HEK293 (cell line): Measurements from ENCODE around the gene TOR1A.

Experiments used
- CTCF ChIA-PET: fragments of 350-600 bp; formaldehyde crosslinking; extraction: SDS; loops from one replicate; lab custom pipeline; 2021; ENCODE audit warnings: antibody characterized with exemption; lab: Yijun Ruan, JAX
- POLR2A ChIA-PET: fragments of 300-600 bp; formaldehyde crosslinking; extraction: SDS; loops from one replicate; lab custom pipeline; 2020; ENCODE audit warnings: antibody characterized with exemption, inconsistent platforms; lab: Yijun Ruan, JAX
- H3K27ac ChIP-seq: fragments of 200-500 bp; sonication (Bioruptor generic); 2 replicates; pipeline ENCODE4 v1.5.1; 2014; ENCODE audit warnings: low read depth, low read length, control low read depth, inconsistent platforms; ENCODE audit errors: extremely low read depth
- H3K36me3 ChIP-seq, 2 experiments: fragments of 200-500 bp in 1 of 2; sonication (Bioruptor generic) in 1 of 2; 1 replicate in 1 of 2; 2 replicates in 1 of 2; pipeline ENCODE4 v1.5.1; 2014 to 2017; ENCODE audit warnings: inconsistent platforms in 2 of 2, low read length in 2 of 2; ENCODE audit not compliant: control insufficient read depth in 2 of 2, insufficient read depth in 1 of 2
- H3K4me1 ChIP-seq: fragments of 200-500 bp; sonication (Bioruptor generic); 2 replicates; pipeline ENCODE4 v1.5.1; 2014; ENCODE audit warnings: mild to moderate bottlenecking, low read length, inconsistent platforms; ENCODE audit not compliant: control insufficient read depth, insufficient read depth
- H3K4me3 ChIP-seq: 2 replicates; pipeline ENCODE4 v1.5.1; 2011; ENCODE audit warnings: low read depth, mild to moderate bottlenecking, control low read depth, low read length, moderate library complexity
- H3K9me3 ChIP-seq: fragments of 200-500 bp; sonication (Bioruptor generic); 2 replicates; pipeline ENCODE4 v1.5.1; 2014; ENCODE audit warnings: low read depth, low read length, inconsistent platforms; ENCODE audit not compliant: control insufficient read depth, insufficient read depth
- BCL11A ChIP-seq: fragments of 450-650 bp; formaldehyde crosslinking; IDR thresholded peaks from 2 replicates; pipeline ENCODE4 v1.5.1; 2016; ENCODE audit warnings: low read depth, missing biosample characterization, missing genetic modification characterization
- HOXA7 ChIP-seq: sonication (generic); formaldehyde crosslinking; IDR thresholded peaks from 2 replicates; pipeline ENCODE4 v1.8.1; 2022; ENCODE audit warnings: missing genetic modification reagents, borderline replicate concordance
- KLF9 ChIP-seq: fragments of 450-650 bp; formaldehyde crosslinking; IDR thresholded peaks from 2 replicates; pipeline ENCODE4 v1.5.1; 2016; ENCODE audit warnings: missing biosample characterization, missing genetic modification characterization, low read depth
- RBAK ChIP-seq: fragments of 450-650 bp; formaldehyde crosslinking; IDR thresholded peaks from 2 replicates; pipeline ENCODE4 v1.5.1; 2016; ENCODE audit warnings: missing biosample characterization, missing genetic modification characterization
- TRIM28 ChIP-seq: IDR thresholded peaks from 2 replicates; pipeline ENCODE4 v1.6.1; 2011; ENCODE audit warnings: low read length, control low read depth, borderline replicate concordance
- ZBTB20 ChIP-seq: fragments of 450-650 bp; formaldehyde crosslinking; IDR thresholded peaks from 2 replicates; pipeline ENCODE4 v1.5.1; 2016; ENCODE audit warnings: missing biosample characterization, missing genetic modification characterization
- ZBTB26 ChIP-seq: fragments of 450-650 bp; formaldehyde crosslinking; optimal IDR thresholded peaks from 2 replicates; pipeline ENCODE3; 2016; ENCODE audit warnings: missing biosample characterization, mild to moderate bottlenecking, missing genetic modification characterization
- ZNF10 ChIP-seq: fragments of 450-650 bp; formaldehyde crosslinking; IDR thresholded peaks from 2 replicates; pipeline ENCODE4 v1.5.1; 2017; ENCODE audit warnings: missing biosample characterization, missing genetic modification characterization
- ZNF157 ChIP-seq: fragments of 450-650 bp; formaldehyde crosslinking; IDR thresholded peaks from 2 replicates; pipeline ENCODE4 v1.5.1; 2016; ENCODE audit warnings: missing biosample characterization, missing genetic modification characterization
- ZNF19 ChIP-seq: fragments of 450-650 bp; formaldehyde crosslinking; IDR thresholded peaks from 2 replicates; pipeline ENCODE4; 2016; ENCODE audit warnings: missing biosample characterization, missing genetic modification characterization, low read depth
- ZNF274 ChIP-seq, 2 experiments: fragments of 200-500 bp in 1 of 2; fragments of 450-650 bp in 1 of 2; sonication (Bioruptor generic) in 1 of 2; formaldehyde crosslinking in 1 of 2; IDR thresholded peaks; 2 replicates each; pipeline versions ENCODE4 v1.5.1 to v1.6.1; 2014 to 2016; ENCODE audit warnings: borderline replicate concordance in 1 of 2, inconsistent platforms in 1 of 2, low read length in 1 of 2, missing biosample characterization in 1 of 2, missing genetic modification characterization in 1 of 2
- ZNF488 ChIP-seq: fragments of 450-650 bp; formaldehyde crosslinking; IDR thresholded peaks from 2 replicates; pipeline ENCODE4 v1.5.1; 2016; ENCODE audit warnings: missing biosample characterization, missing genetic modification characterization
- ZNF560 ChIP-seq: fragments of 450-650 bp; formaldehyde crosslinking; IDR thresholded peaks from 2 replicates; pipeline ENCODE4 v1.5.1; 2017; ENCODE audit warnings: missing biosample characterization, missing genetic modification characterization, borderline replicate concordance
- ZNF623 ChIP-seq: fragments of 450-650 bp; formaldehyde crosslinking; IDR thresholded peaks from 2 replicates; pipeline ENCODE4 v1.5.1; 2016; ENCODE audit warnings: missing biosample characterization, missing genetic modification characterization
- ZNF658 ChIP-seq: fragments of 450-650 bp; formaldehyde crosslinking; IDR thresholded peaks from 2 replicates; pipeline ENCODE4; 2016; ENCODE audit warnings: missing biosample characterization, missing genetic modification characterization
- ZNF701 ChIP-seq: fragments of 450-650 bp; formaldehyde crosslinking; IDR thresholded peaks from 2 replicates; pipeline ENCODE4 v1.5.1; 2016; ENCODE audit warnings: missing biosample characterization, missing genetic modification characterization
- ZNF776 ChIP-seq: fragments of 450-650 bp; formaldehyde crosslinking; IDR thresholded peaks from 2 replicates; pipeline ENCODE4 v1.5.0; 2017; ENCODE audit warnings: missing biosample characterization, missing genetic modification characterization, borderline replicate concordance
- ZNF792 ChIP-seq: fragments of 450-650 bp; formaldehyde crosslinking; IDR thresholded peaks from 2 replicates; pipeline ENCODE4 v1.5.1; 2016; ENCODE audit warnings: missing biosample characterization, missing genetic modification characterization
- ZSCAN23 ChIP-seq: fragments of 450-650 bp; formaldehyde crosslinking; IDR thresholded peaks from 2 replicates; pipeline ENCODE4 v1.5.1; 2016; ENCODE audit warnings: missing biosample characterization, missing genetic modification characterization
- TF ChIP-seq, protein P1 (sequence below): fragments of 450-650 bp; formaldehyde crosslinking; IDR thresholded peaks from 2 replicates; pipeline ENCODE4 v1.5.1; 2016; ENCODE audit warnings: missing biosample characterization, missing genetic modification characterization
- TF ChIP-seq, protein P2 (sequence below): fragments of 450-650 bp; formaldehyde crosslinking; IDR thresholded peaks from 2 replicates; pipeline ENCODE4 v1.5.1; 2016; ENCODE audit warnings: missing biosample characterization, missing genetic modification characterization, low read depth
- TF ChIP-seq, protein P3 (sequence below): fragments of 450-650 bp; formaldehyde crosslinking; IDR thresholded peaks from 2 replicates; pipeline ENCODE4 v1.5.1; 2016; ENCODE audit warnings: missing biosample characterization, missing genetic modification characterization
- TF ChIP-seq, protein P4 (sequence below): fragments of 450-650 bp; formaldehyde crosslinking; IDR thresholded peaks from 2 replicates; pipeline ENCODE4 v1.5.1; 2017; ENCODE audit warnings: missing biosample characterization, missing genetic modification characterization

The TOR1A gene

GRCh38 chr9:129871046-129871445 is 47.1 kb upstream of the TOR1A start:
- TF ChIP-seq, protein P1, sequence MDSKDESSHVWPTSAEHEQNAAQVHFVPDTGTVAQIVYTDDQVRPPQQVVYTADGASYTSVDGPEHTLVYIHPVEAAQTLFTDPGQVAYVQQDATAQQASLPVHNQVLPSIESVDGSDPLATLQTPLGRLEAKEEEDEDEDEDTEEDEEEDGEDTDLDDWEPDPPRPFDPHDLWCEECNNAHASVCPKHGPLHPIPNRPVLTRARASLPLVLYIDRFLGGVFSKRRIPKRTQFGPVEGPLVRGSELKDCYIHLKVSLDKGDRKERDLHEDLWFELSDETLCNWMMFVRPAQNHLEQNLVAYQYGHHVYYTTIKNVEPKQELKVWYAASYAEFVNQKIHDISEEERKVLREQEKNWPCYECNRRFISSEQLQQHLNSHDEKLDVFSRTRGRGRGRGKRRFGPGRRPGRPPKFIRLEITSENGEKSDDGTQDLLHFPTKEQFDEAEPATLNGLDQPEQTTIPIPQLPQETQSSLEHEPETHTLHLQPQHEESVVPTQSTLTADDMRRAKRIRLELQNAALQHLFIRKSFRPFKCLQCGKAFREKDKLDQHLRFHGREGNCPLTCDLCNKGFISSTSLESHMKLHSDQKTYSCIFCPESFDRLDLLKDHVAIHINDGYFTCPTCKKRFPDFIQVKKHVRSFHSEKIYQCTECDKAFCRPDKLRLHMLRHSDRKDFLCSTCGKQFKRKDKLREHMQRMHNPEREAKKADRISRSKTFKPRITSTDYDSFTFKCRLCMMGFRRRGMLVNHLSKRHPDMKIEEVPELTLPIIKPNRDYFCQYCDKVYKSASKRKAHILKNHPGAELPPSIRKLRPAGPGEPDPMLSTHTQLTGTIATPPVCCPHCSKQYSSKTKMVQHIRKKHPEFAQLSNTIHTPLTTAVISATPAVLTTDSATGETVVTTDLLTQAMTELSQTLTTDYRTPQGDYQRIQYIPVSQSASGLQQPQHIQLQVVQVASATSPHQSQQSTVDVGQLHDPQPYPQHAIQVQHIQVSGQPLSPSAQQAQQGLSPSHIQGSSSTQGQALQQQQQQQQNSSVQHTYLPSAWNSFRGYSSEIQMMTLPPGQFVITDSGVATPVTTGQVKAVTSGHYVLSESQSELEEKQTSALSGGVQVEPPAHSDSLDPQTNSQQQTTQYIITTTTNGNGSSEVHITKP (tag by site-specific recombination), result no peak
- TF ChIP-seq TRIM28 (no peak), ZNF560 (tag by site-specific recombination) (no peak), ZSCAN23 (tag by site-specific recombination) (no peak), HOXA7 (CRISPR knock-in tag) (no peak), ZNF19 (tag by site-specific recombination) (no peak), RBAK (no peak), ZNF701 (no peak)
- TF ChIP-seq, protein P2, sequence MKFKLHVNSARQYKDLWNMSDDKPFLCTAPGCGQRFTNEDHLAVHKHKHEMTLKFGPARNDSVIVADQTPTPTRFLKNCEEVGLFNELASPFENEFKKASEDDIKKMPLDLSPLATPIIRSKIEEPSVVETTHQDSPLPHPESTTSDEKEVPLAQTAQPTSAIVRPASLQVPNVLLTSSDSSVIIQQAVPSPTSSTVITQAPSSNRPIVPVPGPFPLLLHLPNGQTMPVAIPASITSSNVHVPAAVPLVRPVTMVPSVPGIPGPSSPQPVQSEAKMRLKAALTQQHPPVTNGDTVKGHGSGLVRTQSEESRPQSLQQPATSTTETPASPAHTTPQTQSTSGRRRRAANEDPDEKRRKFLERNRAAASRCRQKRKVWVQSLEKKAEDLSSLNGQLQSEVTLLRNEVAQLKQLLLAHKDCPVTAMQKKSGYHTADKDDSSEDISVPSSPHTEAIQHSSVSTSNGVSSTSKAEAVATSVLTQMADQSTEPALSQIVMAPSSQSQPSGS (tag by site-specific recombination), result no peak
- TF ChIP-seq, protein P3, sequence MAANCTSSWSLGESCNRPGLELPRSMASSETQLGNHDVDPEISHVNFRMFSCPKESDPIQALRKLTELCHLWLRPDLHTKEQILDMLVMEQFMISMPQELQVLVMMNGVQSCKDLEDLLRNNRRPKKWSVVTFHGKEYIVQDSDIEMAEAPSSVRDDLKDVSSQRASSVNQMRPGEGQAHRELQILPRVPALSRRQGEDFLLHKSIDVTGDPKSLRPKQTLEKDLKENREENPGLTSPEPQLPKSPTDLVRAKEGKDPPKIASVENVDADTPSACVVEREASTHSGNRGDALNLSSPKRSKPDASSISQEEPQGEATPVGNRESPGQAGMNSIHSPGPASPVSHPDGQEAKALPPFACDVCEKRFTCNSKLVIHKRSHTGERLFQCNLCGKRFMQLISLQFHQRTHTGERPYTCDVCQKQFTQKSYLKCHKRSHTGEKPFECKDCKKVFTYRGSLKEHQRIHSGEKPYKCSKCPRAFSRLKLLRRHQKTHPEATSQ (tag by site-specific recombination), result no peak
- TF ChIP-seq, protein P4, sequence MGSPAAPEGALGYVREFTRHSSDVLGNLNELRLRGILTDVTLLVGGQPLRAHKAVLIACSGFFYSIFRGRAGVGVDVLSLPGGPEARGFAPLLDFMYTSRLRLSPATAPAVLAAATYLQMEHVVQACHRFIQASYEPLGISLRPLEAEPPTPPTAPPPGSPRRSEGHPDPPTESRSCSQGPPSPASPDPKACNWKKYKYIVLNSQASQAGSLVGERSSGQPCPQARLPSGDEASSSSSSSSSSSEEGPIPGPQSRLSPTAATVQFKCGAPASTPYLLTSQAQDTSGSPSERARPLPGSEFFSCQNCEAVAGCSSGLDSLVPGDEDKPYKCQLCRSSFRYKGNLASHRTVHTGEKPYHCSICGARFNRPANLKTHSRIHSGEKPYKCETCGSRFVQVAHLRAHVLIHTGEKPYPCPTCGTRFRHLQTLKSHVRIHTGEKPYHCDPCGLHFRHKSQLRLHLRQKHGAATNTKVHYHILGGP (tag by site-specific recombination), result no peak
- Histone ChIP-seq H3K4me3 (no peak overlapping the region), H3K9me3 (no peaks in the 10 kb centered on the region), H3K36me3 (peaks cover 0 to 29% of the 10 kb centered on the region in 2 experiments; a peak in 1 of 3 replicates), H3K27ac (no peak overlapping the region), H3K4me1 (no peaks in the 10 kb centered on the region)
- POLR2A ChIA-PET, result no interaction called here
- CTCF ChIA-PET, result interaction anchor here (0.7 kb wide), 1 partner anchor 173 kb away, joined by 3 read pairs; no protein-coding TSS in a partner anchor

DNA sequence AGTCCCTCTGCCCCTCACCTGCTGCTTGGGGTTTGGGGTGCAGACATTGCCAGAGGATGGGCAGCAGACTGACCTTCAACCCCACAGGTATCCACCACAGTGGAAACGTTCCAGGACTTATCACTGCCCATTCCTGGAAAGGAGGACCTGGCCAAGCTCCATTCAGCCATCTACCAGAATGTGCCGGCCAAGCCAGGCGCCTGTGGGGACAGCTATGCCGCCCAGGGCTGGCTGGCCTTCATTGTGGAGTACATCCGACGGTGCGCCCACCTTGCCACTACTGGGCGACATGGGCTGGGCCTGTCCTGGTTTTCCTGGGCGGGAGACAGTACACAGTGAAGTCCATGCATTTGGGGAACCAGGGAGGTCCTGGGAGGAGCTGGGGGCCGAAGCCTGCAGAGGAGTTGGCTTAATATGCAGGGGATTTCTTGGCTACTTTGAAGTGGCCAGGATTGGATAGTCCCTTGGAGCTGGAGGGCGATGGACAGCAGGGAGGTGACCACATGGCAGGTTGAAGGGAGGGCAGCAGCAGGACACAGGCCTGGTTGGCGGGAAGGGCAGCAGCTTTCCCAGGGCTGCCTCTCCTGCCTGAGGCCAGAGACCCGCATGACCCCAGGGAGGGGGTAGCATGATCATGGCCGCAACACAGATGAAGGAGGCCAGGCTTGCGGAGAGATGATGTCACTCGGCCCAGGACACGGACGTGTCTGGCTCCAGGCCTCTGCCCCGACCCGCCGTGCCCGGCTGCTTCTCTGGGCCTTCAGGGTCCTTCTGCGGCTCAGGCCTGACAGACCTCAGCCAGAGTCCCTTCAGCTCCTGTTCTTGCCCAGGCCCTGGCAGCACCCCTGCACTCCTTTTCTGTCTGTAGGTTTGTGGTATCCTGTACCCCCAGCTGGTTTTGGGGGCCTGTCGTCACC is 45.9 kb upstream of the TOR1A start:
- no peak overlapping the region for H3K27ac ChIP-seq
- H3K4me3 ChIP-seq, result no peak overlapping the region
- no peaks in the 10 kb centered on the region for H3K4me1 ChIP-seq
- H3K36me3 ChIP-seq, result peaks cover 0 to 27% of the 10 kb centered on the region in 2 experiments; a peak in 1 of 3 replicates
- ChIA-PET POLR2A (interaction anchor here (0.5 kb wide), 2 partner anchors 17 to 44 kb away, joined by 3 to 6 read pairs; no protein-coding TSS in a partner anchor), CTCF (interaction anchor here (0.6 to 0.7 kb wide), 2 partner anchors 32 to 336 kb away, joined by 3 to 7 read pairs; no protein-coding TSS in a partner anchor)
- no peaks in the 10 kb centered on the region for H3K9me3 ChIP-seq
- TF ChIP-seq ZNF157 (tag by site-specific recombination), result no peak
- TF ChIP-seq ZNF488 (tag by site-specific recombination), result no peak
- no peak for TF ChIP-seq KLF9 (tag by site-specific recombination)
- TF ChIP-seq BCL11A (tag by site-specific recombination), result no peak
- no peak for TF ChIP-seq ZNF776 (tag by site-specific recombination)
- TF ChIP-seq ZBTB26 (tag by site-specific recombination), result no peak
- no peak for TF ChIP-seq ZNF792 (tag by site-specific recombination)
- TF ChIP-seq ZBTB20 (tag by site-specific recombination), result no peak
- TF ChIP-seq ZNF623 (tag by site-specific recombination), result no peak
- no peak for TF ChIP-seq ZNF10
- TF ChIP-seq ZNF274 (IDR thresholded peaks at IDR 0.05; ENCODE audit: low read length), result no peak
- TF ChIP-seq ZNF274 (tag by site-specific recombination; IDR thresholded peaks at IDR 0.05; ENCODE audit: borderline replicate concordance), result no peak
- no peak for TF ChIP-seq ZNF658 (tag by site-specific recombination)
